GM18507 (cell line): ENCODE results near the gene GGPS1.
"Not testable (repeated sequence)": the region's sequence is repeated elsewhere in the genome, so short reads cannot be mapped to it uniquely, and the experiment has no call there.

ENCODE experiments used
- DNase-seq: peaks from one replicate; pipeline ENCODE4 v3.0.0; 2011; ENCODE audit warnings: low read depth; ENCODE audit not compliant: insufficient read length; ENCODE audit errors: extremely low spot score
- FAIRE-seq: peaks from 2 replicates; lab custom pipeline; 2011; peaks lifted over from hg19 to GRCh38; lab: Jason Lieb, UNC

Gene GGPS1

DNA sequence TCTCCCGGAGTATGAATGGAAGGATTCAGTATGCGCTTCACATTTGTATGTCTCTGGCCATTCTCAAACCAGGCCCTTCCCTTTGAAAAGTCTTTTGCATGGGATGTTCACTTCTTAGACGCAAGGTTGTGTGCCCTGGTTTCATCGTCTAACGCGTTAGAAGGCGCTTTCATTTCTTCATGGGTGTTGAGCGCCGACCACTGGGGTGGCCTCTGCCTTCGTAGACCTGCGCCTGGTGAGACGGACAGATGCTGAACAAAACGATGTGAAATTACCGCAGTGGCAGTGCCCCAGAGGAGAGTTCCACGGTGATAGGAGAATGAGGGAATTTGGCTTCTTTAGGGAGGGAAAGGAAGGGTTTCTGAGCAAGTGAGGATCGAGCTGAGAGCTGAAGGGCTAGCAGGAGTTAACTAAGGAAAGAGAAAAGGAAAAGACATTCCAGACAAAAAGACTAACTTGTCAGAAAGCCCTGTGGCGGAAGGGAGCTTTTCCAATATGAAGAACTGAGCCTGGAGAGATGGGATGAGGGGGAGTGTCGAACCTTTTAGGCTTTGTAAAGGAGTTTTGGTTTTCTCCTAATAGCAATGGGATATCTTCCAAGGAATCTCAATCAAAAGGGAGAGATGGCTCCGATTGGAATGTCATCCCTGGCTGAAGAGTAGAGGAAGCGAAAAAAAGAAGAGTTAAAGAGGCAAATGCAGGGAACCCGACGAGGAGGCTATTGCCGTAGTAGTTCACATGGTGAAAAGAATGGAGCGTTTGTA, 951 bp downstream of the GGPS1 start:
- no peak for DNase-seq
- FAIRE-seq, result peak; percentile 46

DNA sequence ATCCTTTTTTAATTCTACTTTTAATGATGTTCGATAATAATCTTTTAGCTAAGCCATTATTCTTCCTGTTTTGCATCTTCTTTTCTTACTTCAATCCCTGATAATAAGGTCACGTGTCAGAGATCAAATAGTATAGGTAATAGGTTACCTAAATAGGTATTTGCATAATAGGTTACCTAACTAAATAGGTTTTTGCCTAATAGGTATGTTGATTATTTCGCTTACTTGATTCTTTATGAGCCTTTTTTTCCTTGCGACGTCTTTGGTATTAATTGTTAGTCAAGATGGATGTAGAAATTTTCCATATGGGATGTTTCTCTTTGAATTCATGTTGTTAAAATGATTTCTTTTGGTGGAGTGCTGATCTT, 2.5 kb downstream of the GGPS1 start:
- no peak for FAIRE-seq
- no peak for DNase-seq

DNA sequence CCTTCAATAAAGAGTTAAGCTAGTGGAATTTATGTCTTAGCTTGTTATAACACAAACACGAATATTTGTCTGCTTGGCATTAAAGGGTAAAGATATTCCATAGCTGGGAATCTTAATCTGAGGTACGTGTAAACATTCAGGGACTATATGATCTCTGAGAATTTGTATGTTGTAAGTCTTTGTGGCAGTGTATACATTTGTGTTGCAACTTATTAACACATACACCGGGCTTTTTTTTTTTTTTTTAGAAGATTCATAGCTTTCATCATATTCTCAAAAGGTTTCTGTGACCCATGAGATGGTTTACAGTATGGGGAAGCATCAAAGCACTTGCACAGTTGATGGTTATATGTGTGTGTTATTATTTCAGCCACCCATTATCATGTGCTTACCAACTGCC, 3.0 kb downstream of the GGPS1 start:
- FAIRE-seq, result no peak
- DNase-seq, result no peak

DNA sequence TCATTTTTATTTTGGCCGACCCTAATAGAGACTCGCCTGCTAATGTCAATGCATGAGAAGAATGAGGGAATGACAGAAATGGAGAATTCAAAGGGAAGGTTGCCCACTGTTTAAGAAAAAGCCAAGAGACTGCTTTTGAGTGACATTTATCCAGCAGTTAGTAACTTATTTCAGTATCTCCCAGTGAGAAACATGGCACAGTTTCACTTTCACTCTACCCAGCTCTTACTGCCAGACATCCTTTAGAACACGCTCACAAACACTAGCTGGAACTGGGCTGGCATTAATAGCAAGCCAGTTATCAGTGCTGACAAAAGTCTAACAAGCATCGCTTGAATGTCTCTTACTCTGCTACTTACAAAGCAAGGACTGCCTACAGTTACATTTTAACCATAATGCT, 8.5 kb downstream of the GGPS1 start:
- no peak for DNase-seq
- FAIRE-seq, result no peak

DNA sequence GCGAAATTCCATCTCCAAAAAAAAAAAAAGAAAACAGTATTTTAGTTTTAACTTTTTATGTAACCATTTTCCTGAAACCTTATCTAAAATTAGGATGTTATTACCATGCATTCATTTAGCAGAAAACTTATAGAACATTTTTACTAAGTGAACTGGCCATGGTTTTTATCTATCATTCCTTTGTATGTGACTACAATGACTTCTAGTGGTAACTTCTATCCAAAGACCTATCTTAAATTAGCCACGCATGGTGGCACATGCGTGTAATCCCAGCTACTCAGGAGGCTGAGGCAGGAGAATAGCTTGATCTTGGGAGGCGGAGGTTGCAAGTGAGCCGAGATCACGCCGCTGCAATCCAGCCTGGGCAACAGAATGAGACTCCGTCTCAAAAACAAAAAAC, 11.4 kb downstream of the GGPS1 start:
- DNase-seq, result no peak
- no peak for FAIRE-seq

DNA sequence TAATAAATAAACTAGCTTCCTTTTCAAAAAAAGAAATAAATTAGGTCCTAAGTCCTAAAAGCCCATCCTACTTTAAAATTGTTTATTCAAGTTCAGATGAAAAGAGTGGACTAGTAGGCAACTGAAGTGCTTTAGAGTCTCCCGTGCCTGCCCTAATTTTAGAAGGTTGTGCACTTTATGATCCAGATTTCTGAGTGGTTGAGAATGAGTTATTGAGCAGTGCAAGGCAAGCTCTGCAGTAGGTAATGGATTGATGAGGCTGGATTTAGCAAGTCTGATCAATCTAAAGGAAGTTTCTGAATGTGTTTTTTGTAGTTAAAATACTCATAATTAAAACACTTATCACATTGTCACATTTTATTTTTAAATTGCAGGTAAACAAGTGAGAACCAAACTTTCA, 13.0 kb downstream of the GGPS1 start:
- DNase-seq, result no peak
- no peak for FAIRE-seq

DNA sequence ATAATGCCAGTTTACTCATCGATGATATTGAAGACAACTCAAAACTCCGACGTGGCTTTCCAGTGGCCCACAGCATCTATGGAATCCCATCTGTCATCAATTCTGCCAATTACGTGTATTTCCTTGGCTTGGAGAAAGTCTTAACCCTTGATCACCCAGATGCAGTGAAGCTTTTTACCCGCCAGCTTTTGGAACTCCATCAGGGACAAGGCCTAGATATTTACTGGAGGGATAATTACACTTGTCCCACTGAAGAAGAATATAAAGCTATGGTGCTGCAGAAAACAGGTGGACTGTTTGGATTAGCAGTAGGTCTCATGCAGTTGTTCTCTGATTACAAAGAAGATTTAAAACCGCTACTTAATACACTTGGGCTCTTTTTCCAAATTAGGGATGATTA, 13.7 kb downstream of the GGPS1 start:
- no peak for DNase-seq
- no peak for FAIRE-seq

DNA sequence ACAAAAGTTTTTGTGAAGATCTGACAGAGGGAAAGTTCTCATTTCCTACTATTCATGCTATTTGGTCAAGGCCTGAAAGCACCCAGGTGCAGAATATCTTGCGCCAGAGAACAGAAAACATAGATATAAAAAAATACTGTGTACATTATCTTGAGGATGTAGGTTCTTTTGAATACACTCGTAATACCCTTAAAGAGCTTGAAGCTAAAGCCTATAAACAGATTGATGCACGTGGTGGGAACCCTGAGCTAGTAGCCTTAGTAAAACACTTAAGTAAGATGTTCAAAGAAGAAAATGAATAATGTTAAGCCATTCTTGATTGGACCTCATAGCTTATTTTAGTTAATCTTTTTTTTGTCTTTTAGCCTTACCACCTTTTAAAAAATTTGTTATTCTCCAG, 14.1 kb downstream of the GGPS1 start:
- FAIRE-seq (no peak), DNase-seq (no peak)

DNA sequence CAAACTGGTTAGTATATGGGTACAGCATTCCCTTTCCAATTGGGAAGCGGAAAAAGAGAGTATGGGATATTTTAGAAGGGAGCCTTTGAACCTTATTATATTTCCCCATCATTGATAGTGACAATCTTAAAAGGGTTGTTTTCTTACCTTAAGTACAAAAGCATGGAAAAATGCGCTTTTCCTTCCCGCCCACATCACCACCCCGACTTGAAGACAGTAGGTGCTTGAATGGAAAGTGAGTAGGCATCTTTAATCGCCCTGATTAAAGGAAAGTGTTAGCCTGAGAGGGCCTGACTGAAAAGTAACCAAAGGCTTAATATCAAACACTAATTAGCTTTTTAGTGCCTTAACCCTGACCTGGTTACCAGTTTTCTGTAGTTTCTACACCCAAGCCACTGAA, 15.4 kb downstream of the GGPS1 start:
- no peak for FAIRE-seq
- no peak for DNase-seq

DNA sequence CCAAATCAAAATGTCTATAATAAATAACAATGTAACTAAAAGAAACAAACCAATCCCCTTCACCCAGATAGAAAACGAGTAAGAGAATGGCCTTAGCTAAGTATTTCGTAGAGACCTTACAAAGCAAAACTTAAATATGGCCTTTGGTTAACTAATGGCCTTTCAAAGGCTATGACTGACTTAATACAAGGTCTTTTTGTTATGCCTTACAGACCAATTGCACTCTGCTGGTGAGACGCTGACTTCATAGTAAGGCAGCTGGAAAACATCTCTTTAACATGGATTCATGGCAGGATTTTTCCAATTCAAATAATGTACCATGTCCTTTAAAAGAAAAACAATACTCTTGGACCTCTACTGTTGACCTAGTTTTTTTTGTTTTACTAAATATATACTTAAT, 23.1 kb downstream of the GGPS1 start:
- DNase-seq, result no peak
- FAIRE-seq, result no peak

DNA sequence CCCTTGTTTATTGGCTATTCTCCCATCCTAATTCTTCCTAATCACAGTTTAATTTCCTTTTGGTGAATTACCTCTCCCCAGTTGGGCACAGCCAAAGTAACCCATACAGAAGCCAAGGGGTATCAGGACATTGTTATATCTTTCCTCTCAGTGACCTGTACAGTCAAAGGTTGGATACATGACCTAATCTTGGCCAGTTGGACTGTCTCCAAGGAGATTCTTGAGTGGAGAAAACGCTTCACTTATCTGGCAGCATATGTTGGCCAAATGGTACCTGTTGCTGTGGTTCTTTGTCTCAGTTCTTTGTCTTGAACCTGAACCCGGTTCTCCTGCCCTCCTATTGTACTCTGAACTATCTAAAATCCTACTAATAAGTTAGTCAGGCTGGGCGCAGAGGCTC, 23.5 kb downstream of the GGPS1 start:
- no peak for DNase-seq
- no peak for FAIRE-seq

DNA sequence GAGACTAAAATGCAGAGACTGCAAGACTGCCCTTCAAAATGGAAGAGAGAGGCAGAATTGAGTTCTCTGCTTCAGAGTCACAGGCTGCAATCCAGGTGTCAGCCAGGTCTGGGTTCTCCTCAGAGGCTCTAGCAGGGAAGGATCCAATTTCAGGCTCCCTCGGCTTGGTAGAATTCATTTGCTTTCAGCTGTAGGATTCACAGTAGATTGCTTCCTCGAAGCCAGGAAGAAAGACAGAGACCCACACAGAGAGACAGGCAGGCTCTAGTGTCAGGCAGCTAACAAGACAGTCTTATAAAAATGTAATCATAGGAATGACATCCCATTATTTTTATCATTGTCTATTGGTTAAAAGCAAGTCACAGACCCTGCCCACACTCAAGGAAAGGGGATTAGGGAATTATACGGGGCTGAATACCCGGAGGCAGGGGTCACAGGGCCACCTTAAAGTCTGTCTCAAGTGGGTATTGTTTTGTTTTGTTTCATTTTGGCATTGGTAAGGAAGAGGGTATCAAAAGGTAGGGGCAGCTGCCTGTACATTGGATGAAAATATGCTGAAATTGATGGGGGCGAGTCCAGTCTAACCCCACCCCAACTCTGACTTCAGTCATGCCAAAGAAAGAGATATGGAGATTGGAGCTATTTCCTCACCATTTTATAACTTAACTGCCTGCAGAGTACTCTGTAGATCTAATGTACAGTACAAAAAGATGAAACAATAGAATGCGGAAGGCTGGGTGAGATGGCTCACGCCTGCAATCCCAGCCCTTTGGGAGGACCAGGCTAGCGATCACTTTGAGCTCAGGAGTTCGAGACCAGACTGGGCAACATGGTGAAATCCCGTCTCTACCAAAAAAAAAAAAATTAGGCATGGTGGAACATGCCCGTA, 29.4 kb downstream of the GGPS1 start:
- no peak for FAIRE-seq
- DNase-seq, result no peak

DNA sequence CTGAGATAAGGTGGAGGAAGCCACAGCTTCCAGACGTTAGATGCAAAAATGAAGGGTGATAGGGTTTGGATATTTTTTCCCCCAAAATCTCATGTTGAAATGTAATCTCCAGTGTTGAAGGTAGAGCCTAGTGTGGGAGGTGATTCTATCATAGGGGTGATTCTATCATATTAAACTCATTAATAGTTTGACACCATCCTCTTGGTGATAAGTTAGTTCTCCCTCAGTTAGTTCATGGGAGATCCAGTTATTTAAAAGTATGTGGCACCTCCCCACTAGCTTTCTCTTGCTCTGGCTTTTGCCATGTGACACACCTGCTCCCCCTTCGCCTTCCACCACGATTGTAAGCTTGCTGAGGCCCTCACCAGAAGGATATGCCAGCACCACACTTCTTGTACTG, 30.5 kb downstream of the GGPS1 start:
- FAIRE-seq (no peak), DNase-seq (no peak)

DNA sequence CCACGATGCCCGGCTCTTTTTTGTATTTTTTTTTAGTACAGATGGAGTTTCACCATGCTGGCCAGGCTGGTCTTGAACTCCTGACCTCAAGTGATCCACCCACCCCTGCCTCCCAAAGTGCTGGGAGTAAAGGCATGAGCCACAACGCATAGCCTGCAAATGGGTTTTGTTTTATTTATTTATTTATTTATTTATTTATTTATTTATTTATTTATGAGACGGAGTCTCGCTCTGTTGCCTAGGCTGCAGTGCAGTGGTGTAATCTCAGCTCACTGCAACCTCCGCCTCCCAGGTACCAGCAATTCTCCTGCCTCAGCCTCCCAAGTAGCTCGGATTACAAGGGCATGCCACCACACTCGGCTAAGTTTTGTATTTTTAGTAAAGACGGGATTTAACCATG, 35.8 kb downstream of the GGPS1 start:
- FAIRE-seq, DNase-seq: not testable (repeated sequence)

DNA sequence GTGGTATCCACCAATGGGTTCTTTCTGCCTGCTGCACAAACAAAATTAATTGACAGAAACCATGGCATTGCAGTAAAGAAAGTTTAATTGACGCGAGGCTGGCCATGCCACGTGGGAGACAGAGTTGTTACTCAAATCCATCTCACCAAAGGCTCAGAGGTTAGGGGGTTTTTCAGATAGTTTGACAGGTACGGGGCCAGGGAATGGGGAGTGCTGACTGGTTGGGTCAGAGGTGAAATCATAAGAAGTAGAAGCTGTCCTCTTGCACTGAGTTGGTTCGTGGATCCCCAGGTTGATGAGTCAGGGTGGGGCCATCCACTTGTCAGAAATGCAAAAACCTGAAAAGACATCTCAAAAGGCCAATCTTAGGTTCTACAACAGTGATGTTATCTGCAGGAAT, 37.9 kb downstream of the GGPS1 start:
- FAIRE-seq, result no peak

DNA sequence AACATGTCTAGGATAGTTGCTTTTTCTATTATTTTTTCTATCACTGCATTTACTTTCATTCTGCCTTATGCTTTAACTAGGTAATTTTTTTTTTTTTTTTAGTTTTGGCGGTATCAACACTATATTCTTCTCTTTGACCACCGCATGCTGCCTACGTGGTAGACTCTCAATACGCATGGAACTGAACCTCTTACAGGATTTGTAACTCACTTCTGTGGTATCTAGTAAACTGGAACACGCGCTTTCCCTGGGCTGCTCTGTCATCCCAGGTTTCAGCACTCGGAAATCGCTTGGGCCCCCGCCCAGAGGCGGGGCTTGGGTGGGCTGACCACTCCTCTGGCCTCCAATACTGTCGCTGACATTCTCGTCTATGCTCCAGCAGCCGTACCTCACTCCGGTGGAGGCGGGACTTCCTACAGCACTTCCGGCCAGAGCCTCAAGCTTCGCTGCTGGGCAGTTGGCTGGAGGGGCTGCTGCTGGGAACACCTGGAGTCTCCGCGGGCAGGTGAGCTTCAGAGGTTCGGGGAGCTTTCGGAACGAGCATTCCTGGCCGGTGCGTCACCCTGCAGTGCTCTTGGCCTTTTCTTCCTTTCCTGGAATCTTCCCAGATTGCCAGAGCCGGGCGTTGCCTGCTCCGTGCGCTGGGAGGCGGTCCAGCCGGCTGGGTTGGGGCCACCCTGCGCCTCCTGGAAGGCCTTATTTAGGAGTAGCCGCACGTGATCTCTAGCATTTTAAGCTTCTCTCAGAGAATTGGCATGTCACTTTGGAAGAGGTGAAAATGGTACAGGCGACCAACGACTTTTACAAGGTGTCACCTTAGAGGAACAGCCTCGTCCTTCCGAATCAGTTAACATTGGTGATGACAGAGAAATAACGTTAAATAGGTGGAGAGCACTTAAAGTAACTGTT, 38.9 kb downstream of the GGPS1 start, which contains the start of gene TBCE:
TBCE (plus strand) TSS at position 428 of the 909 bp plus-strand sequence. CDS start 12,623 bp downstream, outside the sequence.
- FAIRE-seq (peak; percentile 99), DNase-seq (peak; percentile 94)

More for the DNA sequence above, 37.9 kb downstream of the GGPS1 start:
- no peak for DNase-seq

DNA sequence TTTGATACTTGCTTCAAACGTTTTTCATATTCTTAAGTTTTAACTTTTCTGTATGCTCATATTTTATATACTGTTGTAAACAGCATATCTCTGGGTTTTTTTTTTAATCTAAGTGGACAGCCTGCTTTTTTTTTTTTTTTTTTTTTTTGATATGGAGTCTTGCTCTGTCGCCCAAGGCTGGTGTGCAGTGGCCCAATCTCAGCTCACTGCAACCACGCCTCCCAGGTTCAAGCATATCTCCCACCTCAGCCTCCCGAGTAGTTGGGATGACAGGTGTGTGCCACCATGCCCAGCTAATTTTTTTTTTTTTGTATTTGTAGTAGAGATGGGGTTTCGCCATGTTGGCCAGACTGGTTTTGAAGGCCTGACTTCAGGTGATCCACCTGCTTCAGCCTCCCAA, 40.1 kb downstream of the GGPS1 start:
- DNase-seq (no peak), FAIRE-seq (no peak)

DNA sequence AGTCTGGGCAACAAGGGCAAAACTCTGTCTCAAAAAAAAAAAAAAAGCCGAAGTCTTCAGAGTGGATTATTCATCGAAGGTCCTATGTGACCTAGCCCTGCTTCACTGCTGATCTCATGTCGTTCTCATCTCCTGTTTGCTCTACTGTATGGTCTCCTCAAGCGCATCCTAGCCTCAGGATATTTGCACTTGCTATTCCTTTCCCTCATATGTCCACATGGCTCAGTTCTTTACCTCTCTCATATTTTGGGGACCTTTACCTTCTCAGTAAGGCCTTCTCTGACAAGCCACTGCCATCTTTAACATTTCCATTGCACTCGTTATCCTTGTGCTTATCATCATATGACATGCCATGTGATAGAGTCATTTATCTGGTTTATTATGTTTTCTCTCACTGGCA, 41.4 kb downstream of the GGPS1 start:
- DNase-seq (no peak), FAIRE-seq (no peak)

DNA sequence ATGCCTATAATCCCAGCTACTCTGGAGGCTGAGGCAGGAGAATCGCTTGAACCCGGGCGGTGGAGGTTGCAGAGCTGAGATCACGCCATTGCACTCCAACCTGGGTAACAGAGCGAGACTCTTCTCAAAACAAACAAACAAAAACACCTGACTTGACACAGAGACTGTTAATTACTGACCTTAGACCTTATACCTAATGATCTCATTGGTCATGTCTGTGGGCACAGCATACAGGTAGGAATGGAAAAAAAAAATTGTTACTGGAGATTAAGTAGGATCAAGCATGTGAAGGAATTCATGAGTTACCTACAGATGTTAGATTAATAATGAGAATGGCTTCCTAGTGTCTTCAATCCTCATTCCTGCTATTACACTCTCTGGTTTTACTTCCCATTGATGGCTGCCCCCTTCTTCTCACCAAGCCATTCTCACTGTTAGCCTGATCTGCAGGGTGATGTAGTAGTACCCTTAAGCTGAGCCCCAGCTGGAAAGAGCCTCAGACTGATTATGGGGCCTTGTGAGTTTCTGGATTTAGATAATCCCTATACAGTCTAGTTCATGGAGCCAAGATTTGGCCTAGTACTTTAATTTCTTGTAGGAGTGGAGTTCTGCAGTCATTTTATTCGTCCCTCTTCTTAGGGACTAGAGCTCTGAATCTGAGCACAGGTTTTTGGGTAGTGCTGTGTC, 47.7 kb downstream of the GGPS1 start:
- DNase-seq (no peak), FAIRE-seq (no peak)
